Activated B cell treated with CpG ODN at 0.5 μM for 24 hours (primary cell): ENCODE data around the gene RASAL2. TPM values are rescaled to one million over a fixed set of nuclear protein-coding genes. Genes with fewer than 3 reads are reported as not detected.

Experiments used
- ATAC-seq: fragments of 200-7000 bp; cut with Tn5 transposase; one replicate; pipeline ENCODE4 v1.10.0; 2021; ENCODE audit warnings: low read depth, mild to moderate bottlenecking, moderate library complexity
- CTCF ChIA-PET: fragments of 350-600 bp; sonication (Branson Sonifier 250); formaldehyde crosslinking; loops from one replicate; lab custom pipeline; 2021; ENCODE audit warnings: antibody characterized with exemption; lab: Charles Lee
- POLR2A ChIA-PET: fragments of 350-600 bp; sonication (Branson Sonifier 250); formaldehyde crosslinking; loops from one replicate; lab custom pipeline; 2021; ENCODE audit warnings: antibody characterized with exemption; lab: Charles Lee
- DNase-seq: peaks from one replicate; pipeline ENCODE4 v3.0.0; 2022
- H3K27ac Mint-ChIP-seq: one replicate; pipeline ENCODE4 v1.8.0; 2020; ENCODE audit warnings: mixed read lengths
- H3K27me3 Mint-ChIP-seq: one replicate; pipeline ENCODE4 v1.8.0; 2021; ENCODE audit warnings: mixed read lengths
- H3K36me3 Mint-ChIP-seq: one replicate; pipeline ENCODE4 v1.8.0; 2021; ENCODE audit warnings: low read depth, mixed read lengths
- H3K4me1 Mint-ChIP-seq: one replicate; pipeline ENCODE4 v1.8.0; 2021; ENCODE audit warnings: mixed read lengths
- H3K4me3 Mint-ChIP-seq: one replicate; pipeline ENCODE4 v1.8.0; 2020; ENCODE audit warnings: mild to moderate bottlenecking, mixed read lengths
- H3K9me3 Mint-ChIP-seq: one replicate; pipeline ENCODE4 v1.8.0; 2020; ENCODE audit warnings: mixed read lengths
- intact Hi-C: fragments of 100-400 bp; cut with micrococcal nuclease; formaldehyde crosslinking; loops from one replicate; pipeline ENCODE4 v1.15.1; 2024
- total RNA-seq: library from RNA; stranded (reverse); gene quantifications from 2 replicates; pipeline ENCODE4 v1.2.3, GENCODE V29; 2022
- TF ChIP-seq, protein P1 (sequence below): fragments of 200-600 bp; IDR thresholded peaks from one replicate; pipeline ENCODE4 v1.8.0; 2022; ENCODE audit warnings: antibody characterized with exemption, mild to moderate bottlenecking

Gene RASAL2
- total RNA-seq, 1 donor from 2014 or later = 0.16 TPM

DNA sequence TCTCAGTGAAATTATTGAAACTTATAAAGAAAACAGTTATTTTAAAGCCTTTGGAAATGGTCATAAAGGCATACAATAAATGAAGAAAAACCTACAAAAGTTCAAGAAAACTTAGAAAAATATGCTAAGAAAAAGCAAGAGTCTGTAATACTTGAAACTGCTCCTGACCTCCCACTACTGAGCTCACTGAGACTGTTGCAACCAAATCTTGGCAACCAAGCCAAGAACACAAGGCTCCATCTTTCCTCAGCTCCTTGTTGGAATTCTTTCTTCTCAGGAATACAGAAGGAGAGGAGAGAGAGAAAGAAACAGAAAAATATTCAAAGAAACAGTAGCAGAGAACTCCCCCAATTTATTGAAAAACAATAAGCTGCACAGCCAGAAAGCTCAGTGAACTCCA, 160.5 kb downstream of the RASAL2 start:
- POLR2A ChIA-PET = no interaction called here
- ATAC-seq = no peak

GRCh38 chr1:178258536-178258935, 164.6 kb downstream of the RASAL2 start:
- H3K9me3 Mint-ChIP-seq = peaks cover 8% of the 10 kb centered on the region

More for the DNA sequence above, 160.5 kb downstream of the RASAL2 start:
- no peak overlapping the region for H3K4me3 Mint-ChIP-seq
- intact Hi-C loops = no loop called here
- no peaks in the 10 kb centered on the region for H3K36me3 Mint-ChIP-seq
- peaks cover 20% of the 10 kb centered on the region for H3K27me3 Mint-ChIP-seq
- H3K27ac Mint-ChIP-seq = no peak overlapping the region
- CTCF ChIA-PET = no interaction called here
- H3K4me1 Mint-ChIP-seq = no peaks in the 10 kb centered on the region
- TF ChIP-seq, protein P1, sequence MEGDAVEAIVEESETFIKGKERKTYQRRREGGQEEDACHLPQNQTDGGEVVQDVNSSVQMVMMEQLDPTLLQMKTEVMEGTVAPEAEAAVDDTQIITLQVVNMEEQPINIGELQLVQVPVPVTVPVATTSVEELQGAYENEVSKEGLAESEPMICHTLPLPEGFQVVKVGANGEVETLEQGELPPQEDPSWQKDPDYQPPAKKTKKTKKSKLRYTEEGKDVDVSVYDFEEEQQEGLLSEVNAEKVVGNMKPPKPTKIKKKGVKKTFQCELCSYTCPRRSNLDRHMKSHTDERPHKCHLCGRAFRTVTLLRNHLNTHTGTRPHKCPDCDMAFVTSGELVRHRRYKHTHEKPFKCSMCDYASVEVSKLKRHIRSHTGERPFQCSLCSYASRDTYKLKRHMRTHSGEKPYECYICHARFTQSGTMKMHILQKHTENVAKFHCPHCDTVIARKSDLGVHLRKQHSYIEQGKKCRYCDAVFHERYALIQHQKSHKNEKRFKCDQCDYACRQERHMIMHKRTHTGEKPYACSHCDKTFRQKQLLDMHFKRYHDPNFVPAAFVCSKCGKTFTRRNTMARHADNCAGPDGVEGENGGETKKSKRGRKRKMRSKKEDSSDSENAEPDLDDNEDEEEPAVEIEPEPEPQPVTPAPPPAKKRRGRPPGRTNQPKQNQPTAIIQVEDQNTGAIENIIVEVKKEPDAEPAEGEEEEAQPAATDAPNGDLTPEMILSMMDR = no peak
- H3K9me3 Mint-ChIP-seq = peaks cover 8% of the 10 kb centered on the region
- no peak for DNase-seq

DNA sequence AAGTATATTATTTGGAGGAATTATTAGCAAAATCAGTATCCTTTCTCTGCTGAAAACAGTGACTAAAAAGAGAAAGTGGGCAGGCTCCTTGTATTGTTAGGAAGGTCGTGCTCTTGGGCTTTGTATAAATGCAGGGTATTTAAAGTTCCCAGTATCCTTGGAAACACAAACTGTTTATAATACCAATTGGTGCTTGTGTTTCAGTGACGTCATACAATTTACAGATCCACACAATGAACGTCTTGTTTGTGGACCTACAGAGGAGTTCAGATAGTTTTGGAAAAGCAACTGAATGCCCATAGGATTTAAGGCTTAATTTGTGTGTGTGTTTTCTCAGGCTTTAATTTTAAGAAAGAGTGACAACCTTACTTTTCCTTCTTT, 168.2 kb downstream of the RASAL2 start:
- Mint-ChIP-seq H3K4me3 (no peak overlapping the region), H3K27ac (no peak overlapping the region), H3K27me3 (peaks cover 2% of the 10 kb centered on the region), H3K4me1 (no peaks in the 10 kb centered on the region), H3K36me3 (no peaks in the 10 kb centered on the region), H3K9me3 (no peaks in the 10 kb centered on the region)
- TF ChIP-seq, protein P1 = no peak
- ATAC-seq (no peak), DNase-seq (no peak)
- CTCF ChIA-PET = no interaction called here
- POLR2A ChIA-PET = no interaction called here
- intact Hi-C loops = no loop called here

More at GRCh38 chr1:178258536-178258935, 164.6 kb downstream of the RASAL2 start:
- DNase-seq (no peak), ATAC-seq (no peak)
- Mint-ChIP-seq H3K27ac (no peak overlapping the region), H3K4me3 (no peak overlapping the region), H3K4me1 (no peaks in the 10 kb centered on the region), H3K27me3 (peaks cover 12% of the 10 kb centered on the region), H3K36me3 (no peaks in the 10 kb centered on the region)
- TF ChIP-seq, protein P1 = no peak
- CTCF ChIA-PET = no interaction called here
- POLR2A ChIA-PET = no interaction called here
- intact Hi-C loops = no loop called here

- no peak overlapping the region for H3K27ac Mint-ChIP-seq
- DNase-seq (no peak), ATAC-seq (no peak)
- intact Hi-C loops = no loop called here
- peaks cover 2% of the 10 kb centered on the region for H3K27me3 Mint-ChIP-seq
- H3K9me3 Mint-ChIP-seq = no peaks in the 10 kb centered on the region
- POLR2A ChIA-PET = no interaction called here
- no peaks in the 10 kb centered on the region for H3K4me1 Mint-ChIP-seq
- H3K36me3 Mint-ChIP-seq = no peaks in the 10 kb centered on the region
- TF ChIP-seq, protein P1 = no peak
- H3K4me3 Mint-ChIP-seq = no peak overlapping the region
- CTCF ChIA-PET = no interaction called here
Measured at GRCh38 chr1:178263341-178263740, 169.4 kb downstream of the RASAL2 start.

- intact Hi-C loops = no loop called here
- Mint-ChIP-seq H3K4me1 (no peaks in the 10 kb centered on the region), H3K4me3 (no peak overlapping the region), H3K9me3 (no peaks in the 10 kb centered on the region), H3K27me3 (peaks cover 7% of the 10 kb centered on the region), H3K36me3 (no peaks in the 10 kb centered on the region), H3K27ac (no peak overlapping the region)
- TF ChIP-seq, protein P1 = no peak
- ChIA-PET CTCF (no interaction called here), POLR2A (no interaction called here)
- ATAC-seq = no peak
- DNase-seq = no peak
Measured at GRCh38 chr1:178266113-178266512, 172.2 kb downstream of the RASAL2 start.
